Thyroid gland (tissue), 4 donors: ENCODE results near the gene KCNAB1. TPM values are rescaled to one million over a fixed set of nuclear protein-coding genes. Genes with fewer than 3 reads are reported as not detected.
"Not testable (repeated sequence)": the region's sequence is repeated elsewhere in the genome, so short reads cannot be mapped to it uniquely, and the experiment has no call there.

ENCODE experiments used
- DNase-seq, 2 donors: peaks; one replicate each; pipeline ENCODE4 v3.0.0-alpha.2; 2019
- H3K27ac ChIP-seq, 3 donors: fragments of 200-600 bp; sonication (generic); 1 replicate in 2 of 3; 2 replicates in 1 of 3; pipeline ENCODE4 v1.5.1; 2016 to 2019; ENCODE audit warnings: mild to moderate bottlenecking in 1 of 3, moderate library complexity in 1 of 3
- H3K27me3 ChIP-seq: fragments of 200-600 bp; sonication (generic); one replicate; pipeline ENCODE4 v1.5.1; 2019
- H3K36me3 ChIP-seq, 2 donors: fragments of 200-600 bp; sonication (generic); one replicate each; pipeline ENCODE4 v1.5.1; 2016 to 2019
- H3K4me1 ChIP-seq, 2 donors: fragments of 200-600 bp; sonication (generic); one replicate each; pipeline ENCODE4 v1.5.1; 2017 to 2019
- H3K4me3 ChIP-seq, 3 donors: fragments of 200-600 bp; sonication (generic); replicated peaks in 1 of 3; 1 replicate in 2 of 3; 2 replicates in 1 of 3; pipeline ENCODE4 v1.5.1; 2016; ENCODE audit warnings: mild to moderate bottlenecking in 1 of 3
- H3K9me3 ChIP-seq: fragments of 200-600 bp; sonication (generic); one replicate; pipeline ENCODE4 v1.5.1; 2017
- CTCF ChIP-seq, 6 experiments: fragments of 200-600 bp in 3 of 6; fragments of 450-650 bp in 3 of 6; sonication (generic) in 3 of 6; IDR thresholded peaks; one replicate each; pipeline ENCODE4 v1.5.1; 2016 to 2019; ENCODE audit warnings: antibody characterized with exemption in 6 of 6, mild to moderate bottlenecking in 2 of 6, inconsistent platforms in 1 of 6, moderate library complexity in 1 of 6
- POLR2A ChIP-seq, 2 donors: fragments of 450-650 bp; IDR thresholded peaks; one replicate each; pipeline ENCODE4 v1.6.1; 2017; ENCODE audit warnings: antibody characterized with exemption in 2 of 2, mild to moderate bottlenecking in 2 of 2, moderate library complexity in 1 of 2
- WGBS, 2 donors: methylation state at CpG; one replicate each; pipeline ENCODE4 v1.1.5; 2017; 5-methylcytosine and 5-hydroxymethylcytosine counted together
- intact Hi-C: fragments of 100-400 bp; cut with DNase I; formaldehyde crosslinking; loops from one replicate; pipeline ENCODE4 v1.15.1; 2023
- total RNA-seq, 4 donors: library from RNA; depleted of rRNA; stranded (reverse); fragments of >200 nt; gene quantifications; one replicate each; pipeline ENCODE4 v1.2.3, GENCODE V29; 2016

Gene KCNAB1
- 10 to 100 TPM; 19.3 to 26.1 (median 22.9) TPM for total RNA-seq

GRCh38 chr3:156120528-156121251 lies at the start of gene KCNAB1:
Gene KCNAB1 (plus strand): TSS chr3:156120578.
- 29 to 47% methylated on average over 10 to 19 of the region's 19 CpGs for WGBS, 2 donors
- no peak for TF ChIP-seq POLR2A (IDR thresholded peaks at IDR 0.05)
- no peak for TF ChIP-seq CTCF (IDR thresholded peaks at IDR 0.05)
- intact Hi-C loops: no loop called here
- no peak within 1 kb of the TSS for H3K4me3 ChIP-seq
- H3K36me3 ChIP-seq: no peaks in the 10 kb centered on the region
- no peaks in the 10 kb centered on the region for H3K27me3 ChIP-seq
- H3K4me1 ChIP-seq: no peaks in the 10 kb centered on the region
- H3K9me3 ChIP-seq: no peaks in the 10 kb centered on the region
- no peak within 1 kb of the TSS for H3K27ac ChIP-seq
- DNase-seq: peak in 1 of 2 donors; percentile 3

GRCh38 chr3:156071031-156071430 lies 49.3 kb upstream of the KCNAB1 start:
- DNase-seq: no peak
- Histone ChIP-seq H3K27me3 (no peaks in the 10 kb centered on the region), H3K36me3 (no peaks in the 10 kb centered on the region), H3K27ac (no peak overlapping the region), H3K4me1 (no peaks in the 10 kb centered on the region), H3K4me3 (no peak overlapping the region), H3K9me3 (no peaks in the 10 kb centered on the region)
- intact Hi-C loops: no loop called here
- 95 to 96% methylated on average over 1 of the region's 1 CpG for WGBS, 2 donors
- TF ChIP-seq CTCF (IDR thresholded peaks at IDR 0.05) (no peak), POLR2A (IDR thresholded peaks at IDR 0.05) (no peak)

GRCh38 chr3:156072950-156073657 lies 47.3 kb upstream of the KCNAB1 start:
- H3K4me1 ChIP-seq, H3K27ac ChIP-seq, intact Hi-C loops, H3K36me3 ChIP-seq, H3K27me3 ChIP-seq, H3K4me3 ChIP-seq, H3K9me3 ChIP-seq, DNase-seq: not testable (repeated sequence)
- WGBS, 2 donors: 94 to 99% methylated on average over 18 to 23 of the region's 29 CpGs

- 80 to 84% methylated on average over 3 of the region's 3 CpGs for WGBS, 2 donors
- H3K4me1 ChIP-seq: peaks cover 0 to 3% of the 10 kb centered on the region in 2 donors
- intact Hi-C loops: no loop called here
- no peak for DNase-seq
- H3K27me3 ChIP-seq: no peaks in the 10 kb centered on the region
- H3K4me3 ChIP-seq: no peak overlapping the region
- no peaks in the 10 kb centered on the region for H3K9me3 ChIP-seq
- no peaks in the 10 kb centered on the region for H3K36me3 ChIP-seq
- TF ChIP-seq POLR2A (IDR thresholded peaks at IDR 0.05): no peak
- no peak for TF ChIP-seq CTCF (IDR thresholded peaks at IDR 0.05)
- no peak overlapping the region for H3K27ac ChIP-seq
These were observed 30.3 kb upstream of the KCNAB1 start for GRCh38 chr3:156090126-156090525.

GRCh38 chr3:156093964-156094363 lies 26.4 kb upstream of the KCNAB1 start:
- WGBS, 2 donors: 54 to 60% methylated on average over 7 of the region's 7 CpGs
- TF ChIP-seq CTCF (IDR thresholded peaks at IDR 0.05): no peak
- TF ChIP-seq POLR2A (IDR thresholded peaks at IDR 0.05): no peak
- intact Hi-C loops: no loop called here

More at GRCh38 chr3:156093964-156094363, 26.4 kb upstream of the KCNAB1 start:
- no peak for DNase-seq
- Histone ChIP-seq H3K36me3 (no peaks in the 10 kb centered on the region), H3K27me3 (no peaks in the 10 kb centered on the region), H3K9me3 (no peaks in the 10 kb centered on the region), H3K4me3 (no peak overlapping the region), H3K4me1 (no peaks in the 10 kb centered on the region), H3K27ac (no peak overlapping the region)
